Type B pancreatic cell (in vitro differentiated cells): ENCODE results near the gene PLEKHG5. TPM values are rescaled to one million over a fixed set of nuclear protein-coding genes. Genes with fewer than 3 reads are reported as not detected.

Experiments used
- DNase-seq: peaks from one replicate; pipeline ENCODE4 v3.0.0; 2021; ENCODE audit warnings: mixed read lengths; ENCODE audit not compliant: unreplicated experiment; ENCODE audit errors: extremely low spot score
- H3K27ac Mint-ChIP-seq: 2 replicates; pipeline ENCODE4 v1.8.0; 2021; ENCODE audit warnings: mild to moderate bottlenecking, mixed read lengths
- H3K27me3 Mint-ChIP-seq: 2 replicates; pipeline ENCODE4 v1.8.0; 2021; ENCODE audit warnings: mixed read lengths
- H3K36me3 Mint-ChIP-seq: 2 replicates; pipeline ENCODE4 v1.8.0; 2021; ENCODE audit warnings: mixed read lengths
- H3K4me1 Mint-ChIP-seq: one replicate; pipeline ENCODE4 v1.8.0; 2021; ENCODE audit warnings: mixed read lengths; ENCODE audit not compliant: unreplicated experiment
- H3K4me3 Mint-ChIP-seq: 2 replicates; pipeline ENCODE4 v1.8.0; 2021; ENCODE audit warnings: mild to moderate bottlenecking, mixed read lengths
- H3K9me3 Mint-ChIP-seq: 2 replicates; pipeline ENCODE4 v1.8.0; 2021; ENCODE audit warnings: mixed read lengths
- CTCF ChIP-seq: fragments of 200-600 bp; sonication (generic); conservative IDR thresholded peaks from 2 replicates; pipeline ENCODE4 v1.5.0; 2021; ENCODE audit warnings: antibody characterized with exemption, mild to moderate bottlenecking
- total RNA-seq: library from RNA; stranded (reverse); gene quantifications from 2 replicates; pipeline ENCODE4 v1.2.1, GENCODE V29; 2021; ENCODE audit warnings: low replicate concordance

The PLEKHG5 gene
- total RNA-seq, 1 donor from 2014 or later: 30.6 TPM

- Mint-ChIP-seq H3K36me3 (peaks cover 7% of the 10 kb centered on the region), H3K27me3 (no peaks in the 10 kb centered on the region), H3K9me3 (no peaks in the 10 kb centered on the region), H3K4me3 (no peak overlapping the region), H3K4me1 (peaks cover 28% of the 10 kb centered on the region), H3K27ac (peak overlapping the region; percentile 90)
- TF ChIP-seq CTCF: no peak
- no peak for DNase-seq
Measured at GRCh38 chr1:6521536-6521935, 30.1 kb upstream of the PLEKHG5 start.

DNA sequence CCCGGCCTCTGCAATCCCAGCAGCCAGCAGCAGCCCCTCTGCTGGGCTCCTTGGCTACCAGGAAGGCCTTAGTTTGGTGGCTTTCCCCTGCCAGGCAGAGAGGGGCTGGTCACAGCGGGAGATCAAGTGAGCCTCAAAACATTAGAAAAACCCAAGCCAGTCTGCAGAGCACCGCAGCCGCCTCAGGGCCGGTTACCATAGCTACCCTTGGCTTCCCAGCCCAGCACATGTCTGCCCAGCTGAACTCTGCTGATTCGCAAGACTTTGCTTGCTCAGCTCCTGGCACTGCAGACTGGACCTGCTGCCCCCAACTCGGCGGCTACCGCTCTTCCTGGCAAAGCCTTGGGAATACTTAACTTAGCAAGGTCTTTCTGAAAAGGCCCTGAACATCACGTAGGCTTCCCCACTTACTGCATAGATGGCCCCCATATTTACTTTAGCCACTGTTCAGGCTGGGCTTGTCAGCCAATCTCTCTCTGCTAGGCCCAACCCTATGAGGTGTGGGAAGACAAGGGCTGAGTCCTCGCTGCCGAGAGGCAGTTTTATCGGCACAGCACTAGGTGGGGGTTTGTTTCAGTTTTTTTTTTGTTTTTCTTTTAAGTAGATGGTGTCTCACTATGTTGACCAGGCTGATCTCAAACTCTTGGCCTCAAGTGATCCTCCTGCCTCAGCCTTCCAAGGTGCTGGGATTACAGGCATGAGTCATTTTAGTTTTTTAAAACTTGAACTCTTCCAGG lies 28.6 kb upstream of the PLEKHG5 start:
- Mint-ChIP-seq H3K4me3 (peak overlapping the region; percentile 66), H3K27ac (peak overlapping the region; percentile 90), H3K9me3 (no peaks in the 10 kb centered on the region), H3K4me1 (peaks cover 28% of the 10 kb centered on the region), H3K36me3 (no peaks in the 10 kb centered on the region), H3K27me3 (no peaks in the 10 kb centered on the region)
- DNase-seq: no peak
- no peak for TF ChIP-seq CTCF

- no peak for DNase-seq
- H3K9me3 Mint-ChIP-seq: no peaks in the 10 kb centered on the region
- no peak for TF ChIP-seq CTCF
- H3K27me3 Mint-ChIP-seq: no peaks in the 10 kb centered on the region
- peak overlapping the region; percentile 90 for H3K27ac Mint-ChIP-seq
- peak overlapping the region; percentile 21 for H3K4me3 Mint-ChIP-seq
- no peaks in the 10 kb centered on the region for H3K36me3 Mint-ChIP-seq
- H3K4me1 Mint-ChIP-seq: peaks cover 28% of the 10 kb centered on the region
Measured at GRCh38 chr1:6519491-6519934, 28.0 kb upstream of the PLEKHG5 start.

- Mint-ChIP-seq H3K4me3 (peak overlapping the region; percentile 62), H3K27ac (peak overlapping the region; percentile 93), H3K36me3 (no peaks in the 10 kb centered on the region), H3K4me1 (peaks cover 28% of the 10 kb centered on the region), H3K9me3 (no peaks in the 10 kb centered on the region), H3K27me3 (no peaks in the 10 kb centered on the region)
- TF ChIP-seq CTCF: no peak
- DNase-seq: no peak
Measured at GRCh38 chr1:6517435-6517851, 26.0 kb upstream of the PLEKHG5 start.

DNA sequence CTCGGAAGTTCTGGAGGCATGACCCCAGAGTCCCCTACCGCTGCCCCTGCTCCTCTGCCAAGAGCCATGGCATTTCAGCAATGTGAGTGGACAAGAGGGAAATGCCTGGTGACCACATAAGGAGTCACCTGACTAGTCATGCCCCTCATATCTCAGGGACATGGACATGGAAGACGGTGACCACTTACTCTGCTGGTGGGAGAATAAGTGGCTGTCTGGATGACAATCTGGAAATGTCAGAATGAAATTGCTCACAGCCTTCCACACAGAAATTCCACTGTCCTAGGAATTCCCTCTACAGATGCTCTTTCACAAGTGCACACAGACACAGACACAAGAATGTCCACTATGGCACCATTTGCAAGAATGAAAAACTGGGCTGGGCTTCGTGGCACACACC lies 24.3 kb upstream of the PLEKHG5 start:
- Mint-ChIP-seq H3K9me3 (no peaks in the 10 kb centered on the region), H3K27me3 (no peaks in the 10 kb centered on the region), H3K36me3 (no peaks in the 10 kb centered on the region), H3K27ac (no peak overlapping the region), H3K4me3 (no peak overlapping the region), H3K4me1 (peaks cover 28% of the 10 kb centered on the region)
- no peak for DNase-seq
- no peak for TF ChIP-seq CTCF
